DOHH2 (cell line): ENCODE data around the gene ALKAL2.
A peak's percentile ranks its signal among the peaks of the same experiment; 100 is the strongest.

Experiments used
- H3F3A ChIP-seq: fragments of 200-600 bp; sonication (generic), shearing (Covaris generic); 2 replicates; pipeline ENCODE4 v1.6.0; 2016; ENCODE audit warnings: antibody characterized with exemption, mild to moderate bottlenecking; ENCODE audit not compliant: control insufficient read depth, insufficient read depth
- H3K27ac ChIP-seq: fragments of 200-600 bp; sonication (generic); 2 replicates; pipeline ENCODE4 v1.5.1; 2014; ENCODE audit warnings: low read depth, mild to moderate bottlenecking, low read length, moderate library complexity
- H3K27me3 ChIP-seq: fragments of 200-600 bp; sonication (generic); 2 replicates; pipeline ENCODE4 v1.6.1; 2014; ENCODE audit warnings: mild to moderate bottlenecking, low read length, mixed read lengths; ENCODE audit not compliant: control insufficient read depth
- H3K36me3 ChIP-seq: fragments of 200-600 bp; sonication (generic); 2 replicates; pipeline ENCODE4 v1.6.1; 2014; ENCODE audit warnings: mild to moderate bottlenecking, low read length, moderate library complexity, mixed read lengths; ENCODE audit not compliant: control insufficient read depth
- H3K4me1 ChIP-seq: fragments of 200-600 bp; sonication (generic); 2 replicates; pipeline ENCODE4 v1.6.1; 2014; ENCODE audit warnings: mild to moderate bottlenecking, low read length, mixed read lengths; ENCODE audit not compliant: control insufficient read depth
- H3K4me2 ChIP-seq: fragments of 200-600 bp; sonication (generic); 2 replicates; pipeline ENCODE4 v1.6.0; 2014; ENCODE audit warnings: mild to moderate bottlenecking, low read length, moderate library complexity
- H3K4me3 ChIP-seq: fragments of 200-600 bp; sonication (generic); 2 replicates; pipeline ENCODE4 v1.5.1; 2014; ENCODE audit warnings: mild to moderate bottlenecking, low read length, mixed read lengths
- H3K79me2 ChIP-seq: fragments of 200-600 bp; sonication (generic); 2 replicates; pipeline ENCODE4 v1.6.1; 2014; ENCODE audit warnings: mild to moderate bottlenecking, low read length, mixed read lengths; ENCODE audit not compliant: control insufficient read depth
- H3K9me2 ChIP-seq: fragments of 200-600 bp; sonication (generic); replicated peaks from 2 replicates; pipeline ENCODE4 v1.6.1; 2014; ENCODE audit warnings: mild to moderate bottlenecking, low read length, mixed read lengths; ENCODE audit not compliant: control insufficient read depth
- H3K9me3 ChIP-seq: fragments of 200-600 bp; sonication (generic); 2 replicates; pipeline ENCODE4 v1.6.1; 2014; ENCODE audit warnings: antibody characterized with exemption, low read length, mixed read lengths; ENCODE audit not compliant: control insufficient read depth, insufficient read depth
- H4K20me1 ChIP-seq: fragments of 200-600 bp; sonication (generic); 2 replicates; pipeline ENCODE4 v1.6.0; 2014; ENCODE audit warnings: low read depth, mild to moderate bottlenecking, antibody characterized with exemption, low read length, moderate library complexity; ENCODE audit not compliant: control insufficient read depth, insufficient read depth
- EZH2phosphoT487 ChIP-seq: fragments of 200-600 bp; sonication (generic); IDR thresholded peaks from 2 replicates; pipeline ENCODE4 v1.6.1; 2017; ENCODE audit warnings: borderline replicate concordance, mild to moderate bottlenecking, antibody characterized with exemption, low read length, moderate library complexity, mixed read lengths
- TF ChIP-seq, protein P1 (sequence below): fragments of 200-600 bp; sonication (generic); IDR thresholded peaks from one replicate; pipeline ENCODE4 v1.5.1; 2014; ENCODE audit warnings: antibody characterized with exemption, mild to moderate bottlenecking, low read depth, low read length; ENCODE audit not compliant: poor library complexity, severe bottlenecking

Gene ALKAL2

DNA sequence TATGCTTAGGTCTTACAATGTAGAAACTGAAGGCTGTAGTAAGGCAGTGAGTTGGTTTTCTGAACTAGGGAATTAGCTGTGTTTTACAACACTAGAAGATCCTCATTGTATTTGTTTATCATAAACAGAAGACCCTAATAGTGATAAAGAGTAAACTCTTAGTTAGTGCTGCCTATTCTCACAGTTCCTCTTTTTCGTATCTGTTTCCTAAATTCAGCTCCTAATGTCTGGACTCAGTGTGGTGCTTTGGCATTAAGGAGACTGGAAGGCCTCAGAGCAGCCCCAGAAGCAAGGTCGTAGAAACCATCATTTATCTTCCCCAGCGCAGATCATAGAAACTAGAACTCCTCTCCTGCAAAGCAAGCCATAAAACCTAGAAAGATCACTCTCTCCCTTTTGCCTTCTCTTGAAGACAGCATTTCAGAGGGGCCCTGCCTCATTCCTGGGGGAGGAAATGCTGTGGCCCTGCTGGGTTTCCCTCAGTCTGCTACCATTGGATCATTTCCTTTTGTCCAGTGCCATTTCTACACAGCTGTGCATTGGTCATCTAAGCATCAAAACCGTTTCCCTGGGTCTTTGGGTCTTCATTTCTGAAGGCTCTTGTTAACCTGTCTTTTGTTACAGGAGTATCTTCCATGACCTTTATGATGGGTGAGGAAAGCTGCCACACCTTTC is 18.4 kb downstream of the ALKAL2 start:
- Histone ChIP-seq H3K9me3 (no peaks in the 10 kb centered on the region), H3K4me3 (no peak overlapping the region), H3F3A (no peaks in the 10 kb centered on the region; the same call in 1 of the 2 replicates), H3K79me2 (peaks cover 98% of the 10 kb centered on the region), H3K36me3 (peaks cover 92% of the 10 kb centered on the region), H3K4me2 (no peak overlapping the region), H3K27me3 (no peaks in the 10 kb centered on the region), H3K4me1 (peaks cover 48% of the 10 kb centered on the region), H4K20me1 (peaks cover 48% of the 10 kb centered on the region), H3K9me2 (no peaks in the 10 kb centered on the region), H3K27ac (no peak overlapping the region)
- TF ChIP-seq EZH2phosphoT487, result no peak
- TF ChIP-seq, protein P1, sequence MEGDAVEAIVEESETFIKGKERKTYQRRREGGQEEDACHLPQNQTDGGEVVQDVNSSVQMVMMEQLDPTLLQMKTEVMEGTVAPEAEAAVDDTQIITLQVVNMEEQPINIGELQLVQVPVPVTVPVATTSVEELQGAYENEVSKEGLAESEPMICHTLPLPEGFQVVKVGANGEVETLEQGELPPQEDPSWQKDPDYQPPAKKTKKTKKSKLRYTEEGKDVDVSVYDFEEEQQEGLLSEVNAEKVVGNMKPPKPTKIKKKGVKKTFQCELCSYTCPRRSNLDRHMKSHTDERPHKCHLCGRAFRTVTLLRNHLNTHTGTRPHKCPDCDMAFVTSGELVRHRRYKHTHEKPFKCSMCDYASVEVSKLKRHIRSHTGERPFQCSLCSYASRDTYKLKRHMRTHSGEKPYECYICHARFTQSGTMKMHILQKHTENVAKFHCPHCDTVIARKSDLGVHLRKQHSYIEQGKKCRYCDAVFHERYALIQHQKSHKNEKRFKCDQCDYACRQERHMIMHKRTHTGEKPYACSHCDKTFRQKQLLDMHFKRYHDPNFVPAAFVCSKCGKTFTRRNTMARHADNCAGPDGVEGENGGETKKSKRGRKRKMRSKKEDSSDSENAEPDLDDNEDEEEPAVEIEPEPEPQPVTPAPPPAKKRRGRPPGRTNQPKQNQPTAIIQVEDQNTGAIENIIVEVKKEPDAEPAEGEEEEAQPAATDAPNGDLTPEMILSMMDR, result no peak

DNA sequence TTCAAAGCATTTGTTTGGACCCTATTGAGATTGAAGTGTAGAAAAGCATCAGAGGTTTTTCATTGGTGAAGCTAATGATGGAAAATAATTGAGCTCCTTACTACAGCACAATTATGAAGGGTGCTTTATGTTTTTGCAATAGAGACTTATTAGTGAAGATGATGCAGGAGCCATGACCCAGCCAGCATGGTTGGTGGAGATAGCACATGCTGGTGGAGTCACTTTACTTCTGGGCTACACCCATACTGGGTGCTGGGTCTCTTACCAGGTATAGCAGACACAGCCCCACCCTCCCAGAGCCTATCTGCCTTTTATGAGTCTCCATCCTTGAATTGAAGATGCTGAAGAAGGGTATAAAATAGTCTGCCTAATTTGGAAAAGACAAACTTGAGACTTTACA is 19.6 kb downstream of the ALKAL2 start:
- Histone ChIP-seq H3K27me3 (no peaks in the 10 kb centered on the region), H3K27ac (no peak overlapping the region), H3F3A (no peaks in the 10 kb centered on the region), H3K9me3 (no peaks in the 10 kb centered on the region), H3K4me3 (0 out of 2 replicates have a peak overlapping the region, but pooled peaks have one; percentile 4), H3K4me2 (peak overlapping the region; percentile 93; the same call in 1 of the 2 replicates), H3K36me3 (peaks cover 80% of the 10 kb centered on the region), H3K4me1 (peaks cover 52% of the 10 kb centered on the region), H3K79me2 (peaks cover 96% of the 10 kb centered on the region), H4K20me1 (peaks cover 43% of the 10 kb centered on the region), H3K9me2 (no peaks in the 10 kb centered on the region)
- TF ChIP-seq EZH2phosphoT487, result no peak
- TF ChIP-seq, protein P1, result no peak

DNA sequence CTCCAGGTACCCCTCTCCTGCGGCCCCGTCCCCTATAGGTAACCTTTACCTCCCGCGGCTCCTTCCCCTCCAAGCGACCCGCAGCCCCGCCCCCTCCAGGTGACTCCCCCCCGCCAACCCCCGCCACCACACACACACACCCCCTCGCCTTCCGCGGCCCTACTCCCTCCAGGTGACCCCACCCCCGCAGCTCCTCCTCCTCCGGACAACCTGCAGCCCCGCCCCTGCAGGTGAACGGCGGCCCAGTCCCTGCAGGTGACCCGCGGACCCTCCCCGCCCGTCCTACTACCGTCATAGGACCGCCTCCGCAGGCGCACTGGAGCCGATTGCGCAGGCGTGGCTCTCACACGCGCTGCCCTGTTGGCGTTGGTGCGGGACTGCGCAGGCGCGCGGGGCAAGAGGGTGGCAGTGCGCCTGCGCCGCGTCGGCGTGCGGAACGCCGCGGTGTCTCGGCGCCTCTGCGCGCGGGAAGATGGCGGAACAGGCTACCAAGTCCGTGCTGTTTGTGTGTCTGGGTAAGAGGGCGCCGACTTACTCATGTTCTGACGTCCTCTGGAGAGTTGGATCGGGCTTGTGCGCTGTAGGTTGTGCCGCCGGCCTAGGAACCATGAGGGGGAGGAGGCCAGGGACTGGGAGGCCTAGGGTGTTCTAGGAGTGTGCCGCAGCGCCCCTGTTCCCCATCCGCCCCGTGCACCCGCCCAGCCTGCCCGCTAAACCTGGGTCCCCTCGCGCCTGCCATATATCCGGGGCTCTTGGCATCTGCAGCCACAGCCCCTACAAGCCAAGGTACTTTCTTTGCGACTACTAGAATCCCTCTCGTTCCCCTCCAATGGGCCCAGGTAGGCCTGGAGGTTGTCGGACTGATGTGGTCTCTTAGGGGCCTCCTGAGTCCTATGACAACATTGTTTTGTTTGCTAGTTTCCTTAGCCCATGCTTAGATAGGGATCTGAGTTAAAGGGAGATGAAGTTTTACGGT is 23.1 kb downstream of the ALKAL2 start, which contains the start of gene ACP1:
ACP1 (plus strand) TSS at position 455 of the 976 bp plus-strand sequence; CDS start at position 473, 18 bp downstream.
- H3K79me2 ChIP-seq, result peaks cover 63% of the 10 kb centered on the region
- H3K9me3 ChIP-seq, result no peaks in the 10 kb centered on the region
- peak within 1 kb of the TSS; percentile 55; the same call in 1 of the 2 replicates for H3K27ac ChIP-seq
- no peak for TF ChIP-seq EZH2phosphoT487
- TF ChIP-seq, protein P1, result peak; percentile 25
- no peaks in the 10 kb centered on the region for H3K27me3 ChIP-seq
- H3K9me2 ChIP-seq, result no peaks in the 10 kb centered on the region
- peaks cover 48% of the 10 kb centered on the region for H3K4me1 ChIP-seq
- H3K4me3 ChIP-seq, result peak within 1 kb of the TSS; percentile 100
- H3K4me2 ChIP-seq, result peak within 1 kb of the TSS; percentile 93
- peaks cover 33% of the 10 kb centered on the region for H4K20me1 ChIP-seq
- no peaks in the 10 kb centered on the region for H3F3A ChIP-seq
- peaks cover 47% of the 10 kb centered on the region for H3K36me3 ChIP-seq
